ENCODE data around the gene SEZ6.

DNA sequence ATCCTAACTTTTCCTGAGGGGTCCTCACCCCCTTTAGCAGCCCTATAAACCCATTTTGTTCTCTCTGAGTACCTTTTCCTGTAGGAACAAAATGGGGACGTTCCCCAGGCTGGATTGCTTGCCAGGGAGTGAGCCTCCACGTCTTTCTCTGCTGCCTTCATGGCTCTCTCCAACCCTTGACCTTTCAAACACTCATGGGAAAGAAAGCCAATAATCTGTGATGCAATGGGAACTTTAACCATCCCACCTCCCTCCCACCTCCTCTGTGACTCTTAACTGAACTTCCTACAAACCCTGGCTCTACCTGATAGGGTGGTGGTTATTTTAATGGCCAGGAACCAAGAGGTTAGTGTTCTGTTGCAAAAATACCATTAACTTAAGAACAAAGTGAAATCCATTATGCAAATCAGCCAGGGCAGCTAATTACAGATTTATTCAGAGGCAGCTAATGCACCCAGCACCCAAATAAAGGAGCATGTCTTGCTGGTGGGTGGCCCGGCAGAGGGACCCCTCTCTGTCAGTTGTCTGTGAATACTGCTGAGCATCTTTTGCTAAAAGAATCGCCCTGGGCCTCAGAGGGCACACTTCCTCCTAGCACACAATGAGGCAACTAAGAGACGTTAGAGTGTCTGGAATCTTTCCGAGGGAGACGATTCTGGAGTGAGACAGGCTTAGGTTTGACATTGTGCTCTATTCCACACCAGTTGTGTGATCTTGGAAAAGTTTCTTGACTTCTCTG is 40.1 kb upstream of the SEZ6 start:
- TF ChIP-seq, protein P1, sequence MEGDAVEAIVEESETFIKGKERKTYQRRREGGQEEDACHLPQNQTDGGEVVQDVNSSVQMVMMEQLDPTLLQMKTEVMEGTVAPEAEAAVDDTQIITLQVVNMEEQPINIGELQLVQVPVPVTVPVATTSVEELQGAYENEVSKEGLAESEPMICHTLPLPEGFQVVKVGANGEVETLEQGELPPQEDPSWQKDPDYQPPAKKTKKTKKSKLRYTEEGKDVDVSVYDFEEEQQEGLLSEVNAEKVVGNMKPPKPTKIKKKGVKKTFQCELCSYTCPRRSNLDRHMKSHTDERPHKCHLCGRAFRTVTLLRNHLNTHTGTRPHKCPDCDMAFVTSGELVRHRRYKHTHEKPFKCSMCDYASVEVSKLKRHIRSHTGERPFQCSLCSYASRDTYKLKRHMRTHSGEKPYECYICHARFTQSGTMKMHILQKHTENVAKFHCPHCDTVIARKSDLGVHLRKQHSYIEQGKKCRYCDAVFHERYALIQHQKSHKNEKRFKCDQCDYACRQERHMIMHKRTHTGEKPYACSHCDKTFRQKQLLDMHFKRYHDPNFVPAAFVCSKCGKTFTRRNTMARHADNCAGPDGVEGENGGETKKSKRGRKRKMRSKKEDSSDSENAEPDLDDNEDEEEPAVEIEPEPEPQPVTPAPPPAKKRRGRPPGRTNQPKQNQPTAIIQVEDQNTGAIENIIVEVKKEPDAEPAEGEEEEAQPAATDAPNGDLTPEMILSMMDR (IDR thresholded peaks at IDR 0.05): no peak
- no peak for TF ChIP-seq POLR2A (IDR thresholded peaks at IDR 0.05)
